C4-2B (cell line): Measurements from ENCODE around the gene SCGB3A2.

Experiments
- H3K27ac ChIP-seq: fragments of 450-650 bp; 2 replicates; pipeline ENCODE4 v1.5.1; 2017
- ZFX ChIP-seq: fragments of 450-650 bp; IDR thresholded peaks from 2 replicates; pipeline ENCODE4 v1.6.1; 2017
- TF ChIP-seq, protein P1 (sequence below): fragments of 450-650 bp; conservative IDR thresholded peaks from 2 replicates; pipeline ENCODE4 v1.5.1; 2017; ENCODE audit warnings: mild to moderate bottlenecking

The SCGB3A2 gene

GRCh38 chr5:147895864-147896263 lies 17.4 kb downstream of the SCGB3A2 start:
- H3K27ac ChIP-seq: no peak overlapping the region
- no peak for TF ChIP-seq ZFX
- TF ChIP-seq, protein P1, sequence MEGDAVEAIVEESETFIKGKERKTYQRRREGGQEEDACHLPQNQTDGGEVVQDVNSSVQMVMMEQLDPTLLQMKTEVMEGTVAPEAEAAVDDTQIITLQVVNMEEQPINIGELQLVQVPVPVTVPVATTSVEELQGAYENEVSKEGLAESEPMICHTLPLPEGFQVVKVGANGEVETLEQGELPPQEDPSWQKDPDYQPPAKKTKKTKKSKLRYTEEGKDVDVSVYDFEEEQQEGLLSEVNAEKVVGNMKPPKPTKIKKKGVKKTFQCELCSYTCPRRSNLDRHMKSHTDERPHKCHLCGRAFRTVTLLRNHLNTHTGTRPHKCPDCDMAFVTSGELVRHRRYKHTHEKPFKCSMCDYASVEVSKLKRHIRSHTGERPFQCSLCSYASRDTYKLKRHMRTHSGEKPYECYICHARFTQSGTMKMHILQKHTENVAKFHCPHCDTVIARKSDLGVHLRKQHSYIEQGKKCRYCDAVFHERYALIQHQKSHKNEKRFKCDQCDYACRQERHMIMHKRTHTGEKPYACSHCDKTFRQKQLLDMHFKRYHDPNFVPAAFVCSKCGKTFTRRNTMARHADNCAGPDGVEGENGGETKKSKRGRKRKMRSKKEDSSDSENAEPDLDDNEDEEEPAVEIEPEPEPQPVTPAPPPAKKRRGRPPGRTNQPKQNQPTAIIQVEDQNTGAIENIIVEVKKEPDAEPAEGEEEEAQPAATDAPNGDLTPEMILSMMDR: no peak

GRCh38 chr5:147898875-147899401 lies 20.4 kb downstream of the SCGB3A2 start:
- no peak overlapping the region for H3K27ac ChIP-seq
- TF ChIP-seq, protein P1: no peak
- TF ChIP-seq ZFX: no peak

GRCh38 chr5:147901599-147902039 lies 23.1 kb downstream of the SCGB3A2 start:
- no peak for TF ChIP-seq ZFX
- TF ChIP-seq, protein P1: no peak
- no peak overlapping the region for H3K27ac ChIP-seq

- no peak overlapping the region for H3K27ac ChIP-seq
- TF ChIP-seq, protein P1: no peak
- TF ChIP-seq ZFX: no peak
Measured at GRCh38 chr5:147902609-147903115, 24.2 kb downstream of the SCGB3A2 start.

DNA sequence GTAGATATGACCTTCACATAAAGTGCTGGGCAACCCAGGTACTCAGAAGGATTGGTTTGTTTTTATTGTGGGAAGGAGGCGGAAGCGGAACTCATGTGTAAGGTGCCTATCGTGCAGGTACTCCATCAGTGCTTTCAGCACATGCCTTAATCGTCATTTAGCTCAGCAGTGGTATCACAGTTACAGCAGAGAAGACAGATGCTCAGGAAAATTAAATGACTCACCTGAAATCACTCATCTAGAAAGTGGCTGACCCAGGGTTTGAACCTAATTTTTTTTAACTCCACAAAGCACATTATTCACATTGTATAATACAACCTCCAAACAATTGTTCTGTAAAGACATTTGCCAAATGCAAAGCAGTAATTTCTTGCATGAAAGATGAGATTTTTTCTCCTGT lies 25.6 kb downstream of the SCGB3A2 start:
- TF ChIP-seq, protein P1: no peak
- TF ChIP-seq ZFX: no peak
- no peak overlapping the region for H3K27ac ChIP-seq

DNA sequence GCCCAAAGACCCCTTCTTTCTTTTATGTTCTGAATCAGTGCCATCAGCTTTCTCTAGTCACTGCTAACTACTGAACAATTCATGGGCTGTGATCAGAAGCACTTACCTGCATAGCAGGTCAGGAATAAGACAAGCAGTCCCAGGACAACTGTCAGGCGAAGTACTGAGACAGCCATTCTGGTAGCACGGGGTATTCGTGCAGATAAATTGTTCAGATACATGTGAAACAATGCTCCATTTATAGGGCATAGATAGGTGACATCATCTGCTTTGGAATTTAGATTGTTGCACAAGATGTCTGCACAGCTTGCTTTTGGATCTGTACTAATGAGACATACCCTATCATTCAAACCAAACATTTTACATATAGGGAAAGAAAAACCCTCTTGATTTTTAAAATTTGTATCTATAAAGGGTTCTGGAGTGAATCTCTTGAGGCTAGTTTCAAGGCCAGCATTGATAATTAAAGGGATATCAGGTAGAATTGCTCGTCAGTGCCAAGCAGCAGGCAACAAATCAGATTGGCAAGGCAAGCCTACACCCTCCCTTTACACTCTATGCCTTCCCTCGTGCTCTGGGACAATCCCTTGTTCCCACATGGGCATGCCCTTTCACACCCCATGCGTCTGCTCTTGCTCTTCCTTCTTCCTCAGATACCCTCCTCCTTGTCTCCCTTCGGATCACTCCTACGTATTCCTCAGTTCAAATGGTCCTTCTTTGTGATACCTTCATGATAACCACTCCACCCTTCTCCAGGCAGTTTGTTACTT lies 28.0 kb downstream of the SCGB3A2 start, which contains the start of gene C5orf46:
C5orf46 (minus strand) TSS at position 213 of the 770 bp plus-strand sequence; CDS start at position 176, 37 bp downstream.
- H3K27ac ChIP-seq: 0 out of 2 replicates have a peak within 1 kb of the TSS, but pooled peaks have one; percentile 3
- no peak for TF ChIP-seq ZFX
- TF ChIP-seq, protein P1: no peak

DNA sequence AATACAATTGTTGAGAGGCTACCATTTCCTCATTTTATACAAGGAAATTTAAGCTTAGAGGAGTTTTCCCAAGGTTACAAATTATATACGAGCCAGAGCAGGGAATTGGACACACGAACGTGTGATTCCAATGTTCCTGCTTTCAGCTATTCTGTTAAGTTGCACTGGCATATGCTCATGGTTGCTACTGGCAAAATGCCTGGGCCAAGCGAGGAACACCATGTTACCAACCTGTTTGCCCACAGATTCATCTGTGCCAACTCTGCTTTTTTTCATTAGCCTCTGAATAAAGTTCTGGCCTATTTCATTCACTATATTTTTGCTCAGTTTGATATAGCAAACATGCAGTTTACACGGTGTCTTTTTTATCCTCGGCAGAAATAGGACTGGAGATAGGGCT lies 32.9 kb downstream of the SCGB3A2 start:
- TF ChIP-seq ZFX: no peak
- no peak overlapping the region for H3K27ac ChIP-seq
